IMR-90 (cell line): ENCODE results near the gene TNK1. TPM values are rescaled to one million over a fixed set of nuclear protein-coding genes. Genes with fewer than 3 reads are reported as not detected.

Experiments used
- ATAC-seq: fragments of 200-7000 bp; cut with Tn5 transposase; 2 replicates; pipeline ENCODE4 v1.9.1; 2020; ENCODE audit warnings: low read depth, mild to moderate bottlenecking, moderate library complexity
- BruUV-seq: library from RNA; stranded (reverse); fragments of 400-500 nt; replicated peaks from 2 replicates; lab custom pipeline; 2021; lab: Mats Ljungman, UMichigan
- CTCF ChIA-PET: fragments of 300-600 bp; formaldehyde crosslinking; extraction: SDS; loops from one replicate; lab custom pipeline; 2021; ENCODE audit warnings: antibody characterized with exemption; lab: Yijun Ruan, JAX
- POLR2A ChIA-PET: fragments of 300-600 bp; sonication (Branson Sonifier 250); formaldehyde crosslinking; loops from one replicate; lab custom pipeline; 2022; ENCODE audit warnings: antibody characterized with exemption; ENCODE audit not compliant: unreplicated experiment; lab: Charles Lee
- DNase-seq: peaks from one replicate; pipeline ENCODE4 v3.0.0; 2013
- H2AFZ ChIP-seq: replicated peaks from 2 replicates; pipeline ENCODE3; 2013; ENCODE audit warnings: low read length, mild to moderate bottlenecking; ENCODE audit not compliant: poor library complexity
- H2AK5ac ChIP-seq: 2 replicates; pipeline ENCODE4 v1.6.1; 2013; ENCODE audit warnings: low read depth, low read length, inconsistent platforms
- H2AK9ac ChIP-seq: replicated peaks from 2 replicates; pipeline ENCODE3; 2013; ENCODE audit warnings: mild to moderate bottlenecking, low read depth, low read length, moderate library complexity; ENCODE audit not compliant: poor library complexity
- H2BK120ac ChIP-seq: 2 replicates; pipeline ENCODE4 v1.6.1; 2013; ENCODE audit warnings: low read depth, low read length, inconsistent platforms
- H2BK15ac ChIP-seq: 3 replicates; pipeline ENCODE4 v1.6.1; 2013; ENCODE audit warnings: low read depth, low read length, inconsistent platforms
- H2BK20ac ChIP-seq: 2 replicates; pipeline ENCODE4 v1.6.1; 2013; ENCODE audit warnings: low read depth, mild to moderate bottlenecking, inconsistent platforms, low read length, moderate library complexity
- H2BK5ac ChIP-seq: 2 replicates; pipeline ENCODE4 v1.6.1; 2013; ENCODE audit warnings: mild to moderate bottlenecking, low read depth, low read length, inconsistent platforms; ENCODE audit not compliant: poor library complexity, severe bottlenecking
- H3K14ac ChIP-seq: replicated peaks from 2 replicates; pipeline ENCODE4 v1.6.1; 2013; ENCODE audit warnings: low read depth, low read length, inconsistent platforms
- H3K18ac ChIP-seq: 2 replicates; pipeline ENCODE4 v1.6.1; 2013; ENCODE audit warnings: low read depth, low read length, control low read depth
- H3K23ac ChIP-seq: 2 replicates; pipeline ENCODE4 v1.6.1; 2013; ENCODE audit warnings: low read depth, low read length, inconsistent platforms
- H3K27ac ChIP-seq: 2 replicates; pipeline ENCODE4 v1.5.1; 2013; ENCODE audit warnings: mild to moderate bottlenecking, control low read depth, low read length; ENCODE audit not compliant: insufficient read depth
- H3K27me3 ChIP-seq: 2 replicates; pipeline ENCODE4 v1.6.1; 2013; ENCODE audit warnings: low read length; ENCODE audit not compliant: control insufficient read depth, insufficient read depth
- H3K36me3 ChIP-seq: 2 replicates; pipeline ENCODE4 v1.6.1; 2013; ENCODE audit warnings: low read length, mixed read lengths; ENCODE audit not compliant: control insufficient read depth, insufficient read depth
- H3K4ac ChIP-seq: 2 replicates; pipeline ENCODE4 v1.6.1; 2013; ENCODE audit warnings: low read depth, low read length, inconsistent platforms
- H3K4me1 ChIP-seq: 2 replicates; pipeline ENCODE4 v1.6.1; 2013; ENCODE audit warnings: low read length, mixed read lengths; ENCODE audit not compliant: control insufficient read depth, insufficient read depth
- H3K4me2 ChIP-seq: 2 replicates; pipeline ENCODE4 v1.6.1; 2013; ENCODE audit warnings: low read depth, mild to moderate bottlenecking, control low read depth, low read length, moderate library complexity
- H3K4me3 ChIP-seq: 2 replicates; pipeline ENCODE4 v1.5.1; 2013; ENCODE audit warnings: low read depth, mild to moderate bottlenecking, control low read depth, low read length, moderate library complexity; ENCODE audit not compliant: insufficient read depth
- H3K56ac ChIP-seq: 2 replicates; pipeline ENCODE4 v1.6.1; 2013; ENCODE audit warnings: low read length, inconsistent platforms; ENCODE audit not compliant: insufficient read depth; ENCODE audit errors: extremely low read depth
- H3K79me1 ChIP-seq, 2 experiments: 2 replicates each; pipeline ENCODE4 v1.6.1; 2013; ENCODE audit warnings: low read length in 2 of 2, inconsistent platforms in 1 of 2, low read depth in 1 of 2
- H3K9ac ChIP-seq: 2 replicates; pipeline ENCODE4 v1.6.1; 2013; ENCODE audit warnings: low read depth, low read length, control low read depth
- H3K9me1 ChIP-seq: 2 replicates; pipeline ENCODE4 v1.6.1; 2013; ENCODE audit warnings: low read length, inconsistent platforms; ENCODE audit not compliant: insufficient read depth
- H3K9me3 ChIP-seq: 2 replicates; pipeline ENCODE4 v1.6.1; 2013; ENCODE audit warnings: low read length; ENCODE audit not compliant: control insufficient read depth, insufficient read depth
- H4K20me1 ChIP-seq: 2 replicates; pipeline ENCODE4 v1.6.1; 2013; ENCODE audit warnings: low read length, inconsistent platforms; ENCODE audit not compliant: insufficient read depth
- H4K5ac ChIP-seq: 2 replicates; pipeline ENCODE4 v1.6.1; 2013; ENCODE audit warnings: mild to moderate bottlenecking, low read depth, low read length, control low read depth
- H4K8ac ChIP-seq, 2 experiments: 2 replicates each; pipeline ENCODE4 v1.6.1; 2013; ENCODE audit warnings: low read depth in 2 of 2, low read length in 2 of 2, control low read depth in 1 of 2, inconsistent platforms in 1 of 2
- H4K91ac ChIP-seq: 2 replicates; pipeline ENCODE4 v1.6.1; 2013; ENCODE audit warnings: low read depth, low read length, inconsistent platforms; ENCODE audit not compliant: insufficient read depth
- BHLHE40 ChIP-seq: fragments of 150-350 bp; IDR thresholded peaks from 2 replicates; pipeline ENCODE4 v1.6.1; 2016; ENCODE audit warnings: mild to moderate bottlenecking, low read depth, low read length
- ELK1 ChIP-seq: fragments of 150-350 bp; IDR thresholded peaks from 2 replicates; pipeline ENCODE4 v1.6.1; 2016; ENCODE audit warnings: low read depth, mild to moderate bottlenecking, low read length, moderate library complexity, borderline replicate concordance
- MAZ ChIP-seq: IDR thresholded peaks from 2 replicates; pipeline ENCODE4 v1.6.1; 2012; ENCODE audit warnings: low read depth, mild to moderate bottlenecking, low read length, improper control_type of control experiment, moderate library complexity, borderline replicate concordance
- MXI1 ChIP-seq: IDR thresholded peaks from 2 replicates; pipeline ENCODE4 v1.6.1; 2012; ENCODE audit warnings: low read depth, mild to moderate bottlenecking, low read length, moderate library complexity, borderline replicate concordance
- NFE2L2 ChIP-seq: fragments of 150-350 bp; IDR thresholded peaks from 2 replicates; pipeline ENCODE4 v1.6.1; 2016; ENCODE audit warnings: low read depth, mild to moderate bottlenecking, low read length
- RAD21 ChIP-seq: IDR thresholded peaks from 2 replicates; pipeline ENCODE4 v1.6.1; 2012; ENCODE audit warnings: low read length, improper control_type of control experiment
- RCOR1 ChIP-seq: IDR thresholded peaks from 2 replicates; pipeline ENCODE4 v1.6.1; 2012; ENCODE audit warnings: mild to moderate bottlenecking, low read length, improper control_type of control experiment; ENCODE audit not compliant: insufficient replicate concordance
- USF2 ChIP-seq: fragments of 150-350 bp; IDR thresholded peaks from 2 replicates; pipeline ENCODE4 v1.6.1; 2017; ENCODE audit warnings: mild to moderate bottlenecking, antibody characterized with exemption, low read length, low read depth
- WGBS, 2 experiments: methylation state at CpG; one replicate each; pipeline versions ENCODE4 v1.1.5 to v1.1.7; 2013; ENCODE audit warnings: missing lambda C conversion rate in 2 of 2; ENCODE audit not compliant: insufficient read length in 1 of 2; ENCODE audit errors: extremely low coverage in 2 of 2; 5-methylcytosine and 5-hydroxymethylcytosine counted together
- dilution Hi-C: fragments of 300-500 bp; cut with HindIII; formaldehyde crosslinking; loops from one replicate; pipeline ENCODE4 v1.14.3; 2018; ENCODE audit warnings: low sequenced_read_pairs; ENCODE audit not compliant: unreplicated experiment
- in situ Hi-C: fragments of 300-500 bp; cut with MboI; formaldehyde crosslinking; loops from 3 replicates; pipeline ENCODE4 v1.14.3; 2019; ENCODE audit warnings: low sequenced_read_pairs, inconsistent platforms, mixed read lengths
- intact Hi-C: fragments of 100-400 bp; cut with micrococcal nuclease; formaldehyde crosslinking; loops from 2 replicates; pipeline ENCODE4 v1.10.0; 2022
- polyA plus RNA-seq, 3 experiments: library from polyadenylated mRNA; depleted of rRNA; stranded (reverse); fragments of >200 nt; gene quantifications; 2 replicates each; pipeline ENCODE4 v1.2.3, GENCODE V29; 2012; ENCODE audit warnings: low replicate concordance in 1 of 3
- total RNA-seq: library from RNA; depleted of rRNA; stranded (reverse); fragments of >200 nt; gene quantifications from 2 replicates; pipeline ENCODE4 v1.2.3, GENCODE V29; 2012

TNK1 gene
- total and polyA plus RNA-seq, 2 of the 4 experiments (the other 2 are of a cell fraction) = 0.44 to 0.54 TPM

GRCh38 chr17:7343250-7343649 lies 37.6 kb upstream of the TNK1 start:
- TF ChIP-seq NFE2L2 = no peak
- TF ChIP-seq MXI1 = no peak
- TF ChIP-seq USF2 = no peak
- TF ChIP-seq ELK1 = no peak
- TF ChIP-seq RCOR1 = no peak
- TF ChIP-seq RAD21 = no peak
- no peak for TF ChIP-seq BHLHE40
- TF ChIP-seq MAZ = no peak
- Histone ChIP-seq H4K8ac (no peak overlapping the region), H4K20me1 (peaks cover 4% of the 10 kb centered on the region), H3K27ac (no peak overlapping the region), H2AK5ac (no peak overlapping the region), H3K56ac (no peak overlapping the region), H2BK120ac (no peak overlapping the region), H4K91ac (no peak overlapping the region), H3K4me3 (no peak overlapping the region), H3K14ac (no peak overlapping the region), H3K27me3 (peaks cover 19% of the 10 kb centered on the region), H3K36me3 (no peaks in the 10 kb centered on the region), H2AK9ac (no peak overlapping the region), H3K9me1 (no peaks in the 10 kb centered on the region), H3K79me1 (no peaks in the 10 kb centered on the region), H3K18ac (no peak overlapping the region), H3K23ac (no peak overlapping the region), H3K9ac (no peak overlapping the region), H3K4me1 (no peaks in the 10 kb centered on the region), H2BK5ac (no peak overlapping the region), H2BK15ac (no peak overlapping the region), H3K4me2 (no peak overlapping the region), H3K9me3 (no peaks in the 10 kb centered on the region), H2BK20ac (no peak overlapping the region), H3K4ac (no peak overlapping the region), H2AFZ (peak overlapping the region; percentile 3), H4K5ac (no peak overlapping the region)
- ATAC-seq (no peak), DNase-seq (no peak)
- in situ Hi-C loops (no loop called here), dilution Hi-C loops (no loop called here), intact Hi-C loops (no loop called here)
- 87% methylated on average over 3 of the region's 15 CpGs; no CpG with 5 or more reads in 1 of the 2 experiments for WGBS, 2 experiments
- CTCF ChIA-PET = interaction anchor here (0.6 to 0.7 kb wide), 2 partner anchors 111 to 838 kb away, joined by 4 to 5 read pairs; no protein-coding TSS in a partner anchor
- POLR2A ChIA-PET = no interaction called here
- BruUV-seq = no TSS peak
